Measurements from ENCODE around the gene GNAO1.
"Not testable (repeated sequence)": the region's sequence is repeated elsewhere in the genome, so short reads cannot be mapped to it uniquely, and the experiment has no call there.

GNAO1 gene

GRCh38 chr16:56365552-56365951 is 174.3 kb downstream of the GNAO1 start:
- DNase-seq (ENCODE audit: low read depth in 2 of 2), result no peak

GRCh38 chr16:56366945-56367344 is 175.7 kb downstream of the GNAO1 start:
- no peak for DNase-seq (ENCODE audit: low read depth in 2 of 2)

- no peak for DNase-seq (ENCODE audit: low read depth in 2 of 2)
These were observed 176.5 kb downstream of the GNAO1 start for GRCh38 chr16:56367764-56368163.

- no peak for DNase-seq (ENCODE audit: low read depth in 2 of 2)
These were observed 177.3 kb downstream of the GNAO1 start for GRCh38 chr16:56368545-56368944.

- DNase-seq (ENCODE audit: low read depth in 2 of 2), result no peak
These were observed 177.9 kb downstream of the GNAO1 start for GRCh38 chr16:56369202-56369601.

- no peak for DNase-seq (ENCODE audit: low read depth in 2 of 2)
These were observed 179.0 kb downstream of the GNAO1 start for GRCh38 chr16:56370185-56370874.

- no peak for DNase-seq (ENCODE audit: low read depth in 2 of 2)
These were observed 179.8 kb downstream of the GNAO1 start for GRCh38 chr16:56370875-56371659.

- DNase-seq (ENCODE audit: low read depth in 2 of 2), result no peak
These were observed 180.3 kb downstream of the GNAO1 start for GRCh38 chr16:56371660-56371937.

- DNase-seq (ENCODE audit: low read depth in 2 of 2), result no peak
These were observed 180.8 kb downstream of the GNAO1 start for GRCh38 chr16:56372013-56372634.

GRCh38 chr16:56373003-56373402 is 181.7 kb downstream of the GNAO1 start:
- no peak for DNase-seq (ENCODE audit: low read depth in 2 of 2)

GRCh38 chr16:56375792-56376191 is 184.5 kb downstream of the GNAO1 start:
- DNase-seq (ENCODE audit: low read depth in 2 of 2), result not testable (repeated sequence)

- not testable (repeated sequence) for DNase-seq (ENCODE audit: low read depth in 2 of 2)
These were observed 187.8 kb downstream of the GNAO1 start for GRCh38 chr16:56379044-56379443.

- not testable (repeated sequence) for DNase-seq (ENCODE audit: low read depth in 2 of 2)
These were observed 189.6 kb downstream of the GNAO1 start for GRCh38 chr16:56380778-56381485.

- no peak for DNase-seq (ENCODE audit: low read depth in 2 of 2)
These were observed 191.2 kb downstream of the GNAO1 start for GRCh38 chr16:56382459-56382858.

- no peak for DNase-seq (ENCODE audit: low read depth in 2 of 2)
These were observed 191.6 kb downstream of the GNAO1 start for GRCh38 chr16:56382901-56383355.

GRCh38 chr16:56384074-56384721 is 192.9 kb downstream of the GNAO1 start:
- DNase-seq (ENCODE audit: low read depth in 2 of 2), result no peak

- DNase-seq (ENCODE audit: low read depth in 2 of 2), result no peak
These were observed 196.1 kb downstream of the GNAO1 start for GRCh38 chr16:56387396-56387795.

- no peak for DNase-seq (ENCODE audit: low read depth in 2 of 2)
These were observed 196.9 kb downstream of the GNAO1 start for GRCh38 chr16:56388209-56388608.

- no peak for DNase-seq (ENCODE audit: low read depth in 2 of 2)
These were observed 198.3 kb downstream of the GNAO1 start for GRCh38 chr16:56389554-56389953.

GRCh38 chr16:56396724-56397123 is 205.4 kb downstream of the GNAO1 start:
- not testable (repeated sequence) for DNase-seq (ENCODE audit: low read depth in 2 of 2)

- DNase-seq (ENCODE audit: low read depth in 2 of 2), result no peak
These were observed 207.8 kb downstream of the GNAO1 start for GRCh38 chr16:56399047-56399446.

GRCh38 chr16:56399486-56399885 is 208.2 kb downstream of the GNAO1 start:
- DNase-seq (ENCODE audit: low read depth in 2 of 2), result no peak

Data from stimulated activated CD4-positive, alpha-beta T cell treated with anti-CD3 and anti-CD28 coated beads, Interleukin-12 subunit alpha, Interleukin-12 subunit beta, amount 100 ng/mL, for 24 hours (primary cell).